ENCODE results near the gene DAPL1. TPM values are rescaled to one million over a fixed set of nuclear protein-coding genes. Genes with fewer than 3 reads are reported as not detected.

DAPL1 gene
- total RNA-seq, 1 experiment from 2014 or later, result not detected

- TF ChIP-seq SMAD3 (CRISPR knock-in tag; IDR thresholded peaks at IDR 0.05; ENCODE audit: borderline replicate concordance) (no peak), MYBL2 (CRISPR knock-in tag; IDR thresholded peaks at IDR 0.05) (no peak)
Measured at GRCh38 chr2:158799181-158799580, 4.1 kb downstream of the DAPL1 start (continued).

- no peak overlapping the region for H3K4me3 Mint-ChIP-seq
- no peak for DNase-seq (ENCODE audit: low spot score)
- no peaks in the 10 kb centered on the region for H3K27me3 Mint-ChIP-seq (ENCODE audit: low read depth)
- H3K36me3 Mint-ChIP-seq, result no peaks in the 10 kb centered on the region
- CTCF ChIA-PET, result no interaction called here
- POLR2A ChIA-PET, result no interaction called here
- no peaks in the 10 kb centered on the region for H3K9me3 Mint-ChIP-seq
- H3K4me1 Mint-ChIP-seq, result no peaks in the 10 kb centered on the region
- no peak for TF ChIP-seq ZNF425 (CRISPR knock-in tag; conservative IDR thresholded peaks at IDR 0.05)
- TF ChIP-seq ZNF121 (CRISPR knock-in tag; IDR thresholded peaks at IDR 0.05), result no peak
- TF ChIP-seq IRF2 (CRISPR knock-in tag; IDR thresholded peaks at IDR 0.05; ENCODE audit: borderline replicate concordance, low read depth), result no peak
- no peak for TF ChIP-seq ATF6 (CRISPR knock-in tag; IDR thresholded peaks at IDR 0.05)
- TF ChIP-seq RELA (CRISPR knock-in tag; IDR thresholded peaks at IDR 0.05; ENCODE audit: borderline replicate concordance), result no peak
- no peak for TF ChIP-seq ZNF219 (CRISPR knock-in tag; IDR thresholded peaks at IDR 0.05; ENCODE audit: borderline replicate concordance)
- no peak for TF ChIP-seq ZNF281 (CRISPR knock-in tag; IDR thresholded peaks at IDR 0.05)
- no peak for TF ChIP-seq FOXP1 (CRISPR knock-in tag; IDR thresholded peaks at IDR 0.05; ENCODE audit: borderline replicate concordance)
- no peak for TF ChIP-seq SP1 (CRISPR knock-in tag; conservative IDR thresholded peaks at IDR 0.05)
- no peak for TF ChIP-seq KAT7 (CRISPR knock-in tag; IDR thresholded peaks at IDR 0.05; ENCODE audit: borderline replicate concordance)
- H3K27ac Mint-ChIP-seq, result no peak overlapping the region
- ATAC-seq, result no peak
Measured at GRCh38 chr2:158803506-158803905, 8.4 kb downstream of the DAPL1 start.

- Mint-ChIP-seq H3K36me3 (no peaks in the 10 kb centered on the region), H3K27ac (no peak overlapping the region), H3K4me1 (no peaks in the 10 kb centered on the region), H3K27me3 (ENCODE audit: low read depth) (no peaks in the 10 kb centered on the region), H3K4me3 (no peak overlapping the region), H3K9me3 (no peaks in the 10 kb centered on the region)
- ChIA-PET POLR2A (no interaction called here), CTCF (interaction anchor here (0.7 to 1.5 kb wide), 2 partner anchors 51 to 81 kb away, joined by 3 read pairs; no protein-coding TSS in a partner anchor)
- no peak for DNase-seq (ENCODE audit: low spot score)
- no peak for ATAC-seq
- TF ChIP-seq ZNF121 (CRISPR knock-in tag; IDR thresholded peaks at IDR 0.05), result no peak
- no peak for TF ChIP-seq STAT6 (CRISPR knock-in tag; conservative IDR thresholded peaks at IDR 0.05; ENCODE audit: low read depth)
- TF ChIP-seq ZBTB21 (CRISPR knock-in tag; IDR thresholded peaks at IDR 0.05; ENCODE audit: borderline replicate concordance), result no peak
- no peak for TF ChIP-seq ZNF263 (CRISPR knock-in tag; IDR thresholded peaks at IDR 0.05; ENCODE audit: low read depth)
- no peak for TF ChIP-seq FOXP1 (CRISPR knock-in tag; IDR thresholded peaks at IDR 0.05; ENCODE audit: borderline replicate concordance)
- TF ChIP-seq CREB1 (CRISPR knock-in tag; IDR thresholded peaks at IDR 0.05), result no peak
- TF ChIP-seq NFYB (CRISPR knock-in tag; conservative IDR thresholded peaks at IDR 0.05; ENCODE audit: low read depth), result no peak
- TF ChIP-seq CBFB (CRISPR knock-in tag; IDR thresholded peaks at IDR 0.05; ENCODE audit: low read depth), result no peak
- no peak for TF ChIP-seq NR2C2 (CRISPR knock-in tag; IDR thresholded peaks at IDR 0.05)
- TF ChIP-seq CDX4 (CRISPR knock-in tag; IDR thresholded peaks at IDR 0.05; ENCODE audit: borderline replicate concordance), result no peak
Measured at GRCh38 chr2:158805255-158805654, 10.1 kb downstream of the DAPL1 start.
